WTC11 (cell line): Measurements from ENCODE around the gene ADK. TPM values are rescaled to one million over a fixed set of nuclear protein-coding genes. Genes with fewer than 3 reads are reported as not detected.

Experiments
- ATAC-seq: fragments of 200-7000 bp; cut with Tn5 transposase; 2 replicates; pipeline ENCODE4 v1.10.0; 2021; ENCODE audit warnings: mild to moderate bottlenecking, moderate library complexity
- CTCF ChIA-PET: fragments of 300-600 bp; sonication (Branson Sonifier 250); formaldehyde crosslinking; loops from one replicate; lab custom pipeline; 2021; ENCODE audit warnings: antibody characterized with exemption; lab: Charles Lee
- POLR2A ChIA-PET: fragments of 350-600 bp; sonication (Branson Sonifier 250); formaldehyde crosslinking; loops from one replicate; lab custom pipeline; 2021; ENCODE audit warnings: antibody characterized with exemption; lab: Charles Lee
- DNase-seq: peaks from one replicate; pipeline ENCODE4 v3.0.0; 2021; ENCODE audit warnings: low spot score
- H3K27ac Mint-ChIP-seq: 2 replicates; pipeline ENCODE4 v1.8.0; 2021; ENCODE audit warnings: mixed read lengths
- H3K27me3 Mint-ChIP-seq: 2 replicates; pipeline ENCODE4 v1.8.0; 2021; ENCODE audit warnings: low read depth, mild to moderate bottlenecking, moderate library complexity, mixed read lengths
- H3K36me3 Mint-ChIP-seq: 2 replicates; pipeline ENCODE4 v1.8.0; 2021; ENCODE audit warnings: mixed read lengths
- H3K4me1 Mint-ChIP-seq: 2 replicates; pipeline ENCODE4 v1.8.0; 2022; ENCODE audit warnings: mixed read lengths
- H3K4me3 Mint-ChIP-seq: 2 replicates; pipeline ENCODE4 v1.8.0; 2021; ENCODE audit warnings: mild to moderate bottlenecking, moderate library complexity, mixed read lengths
- H3K9me3 Mint-ChIP-seq: 2 replicates; pipeline ENCODE4 v1.8.0; 2021; ENCODE audit warnings: mixed read lengths
- ATF1 ChIP-seq: sonication (generic); formaldehyde crosslinking; IDR thresholded peaks from 2 replicates; pipeline ENCODE4 v1.8.1; 2023; ENCODE audit warnings: mild to moderate bottlenecking, moderate library complexity, missing genetic modification reagents
- ELF4 ChIP-seq: sonication (generic); formaldehyde crosslinking; IDR thresholded peaks from 2 replicates; pipeline ENCODE4 v1.8.1; 2022; ENCODE audit warnings: low read depth, mild to moderate bottlenecking, moderate library complexity, missing genetic modification reagents
- EMX1 ChIP-seq: fragments of 250-450 bp; sonication (Bioruptor Pico); IDR thresholded peaks from 2 replicates; pipeline ENCODE4 v1.8.0; 2021; ENCODE audit warnings: mild to moderate bottlenecking
- FOXJ3 ChIP-seq: sonication (generic); formaldehyde crosslinking; IDR thresholded peaks from 2 replicates; pipeline ENCODE4 v1.9.0; 2021; ENCODE audit warnings: missing genetic modification reagents, mild to moderate bottlenecking, borderline replicate concordance
- GABPB1 ChIP-seq: sonication (generic); formaldehyde crosslinking; IDR thresholded peaks from 2 replicates; pipeline ENCODE4 v1.8.1; 2023; ENCODE audit warnings: mild to moderate bottlenecking, missing genetic modification reagents
- JAZF1 ChIP-seq: fragments of 250-450 bp; sonication (Bioruptor Pico); IDR thresholded peaks from 2 replicates; pipeline ENCODE4 v1.9.0; 2021; ENCODE audit warnings: moderate library complexity, mild to moderate bottlenecking, inconsistent platforms
- NR3C1 ChIP-seq: sonication (generic); formaldehyde crosslinking; conservative IDR thresholded peaks from 2 replicates; pipeline ENCODE4 v1.8.1; 2023; ENCODE audit warnings: low read depth, mild to moderate bottlenecking, missing genetic modification reagents
- OVOL2 ChIP-seq: fragments of 250-450 bp; sonication (Bioruptor Pico); IDR thresholded peaks from 2 replicates; pipeline ENCODE4 v1.9.0; 2021; ENCODE audit warnings: mild to moderate bottlenecking, borderline replicate concordance
- RELA ChIP-seq: sonication (generic); formaldehyde crosslinking; IDR thresholded peaks from 2 replicates; pipeline ENCODE4 v1.8.1; 2022; ENCODE audit warnings: missing genetic modification reagents, mild to moderate bottlenecking, borderline replicate concordance
- TP53 ChIP-seq: sonication (generic); formaldehyde crosslinking; IDR thresholded peaks from 2 replicates; pipeline ENCODE4 v1.8.1; 2023; ENCODE audit warnings: mild to moderate bottlenecking, missing genetic modification reagents
- ZBTB21 ChIP-seq: sonication (generic); formaldehyde crosslinking; IDR thresholded peaks from 2 replicates; pipeline ENCODE4 v1.8.1; 2023; ENCODE audit warnings: mild to moderate bottlenecking, missing genetic modification reagents, borderline replicate concordance
- ZNF121 ChIP-seq: sonication (generic); formaldehyde crosslinking; IDR thresholded peaks from 2 replicates; pipeline ENCODE4 v1.8.0; 2023; ENCODE audit warnings: missing genetic modification reagents
- ZNF317 ChIP-seq: sonication (generic); formaldehyde crosslinking; IDR thresholded peaks from 2 replicates; pipeline ENCODE4 v1.8.1; 2023; ENCODE audit warnings: low read depth, mild to moderate bottlenecking, moderate library complexity, missing genetic modification reagents, borderline replicate concordance
- ZNF416 ChIP-seq: fragments of 250-450 bp; sonication (Bioruptor Pico); IDR thresholded peaks from 2 replicates; pipeline ENCODE4 v1.9.0; 2021; ENCODE audit warnings: mild to moderate bottlenecking, inconsistent platforms
- total RNA-seq: library from RNA; stranded (reverse); gene quantifications from 3 replicates; pipeline ENCODE4 v1.2.3, GENCODE V29; 2021
- TF ChIP-seq, protein P1 (sequence below): sonication (generic); formaldehyde crosslinking; IDR thresholded peaks from 2 replicates; pipeline ENCODE4 v1.8.0; 2023; ENCODE audit warnings: missing genetic modification reagents
- TF ChIP-seq, protein P2 (sequence below): sonication (generic); formaldehyde crosslinking; IDR thresholded peaks from 2 replicates; pipeline ENCODE4 v1.8.0; 2022; ENCODE audit warnings: mild to moderate bottlenecking, missing genetic modification reagents
- TF ChIP-seq, protein P3 (sequence below): sonication (generic); formaldehyde crosslinking; IDR thresholded peaks from 2 replicates; pipeline ENCODE4 v1.8.0; 2023; ENCODE audit warnings: mild to moderate bottlenecking, missing genetic modification reagents
- TF ChIP-seq, protein P4 (sequence below): sonication (generic); formaldehyde crosslinking; IDR thresholded peaks from 2 replicates; pipeline ENCODE4 v1.8.1; 2022; ENCODE audit warnings: low read depth, mild to moderate bottlenecking, moderate library complexity, missing genetic modification reagents, borderline replicate concordance
- TF ChIP-seq, protein P5 (sequence below): sonication (generic); formaldehyde crosslinking; IDR thresholded peaks from 2 replicates; pipeline ENCODE4 v1.8.1; 2023; ENCODE audit warnings: mild to moderate bottlenecking, moderate library complexity, missing genetic modification reagents
- TF ChIP-seq, protein P6 (sequence below): sonication (generic); formaldehyde crosslinking; IDR thresholded peaks from 2 replicates; pipeline ENCODE4 v1.8.1; 2023; ENCODE audit warnings: mild to moderate bottlenecking, missing genetic modification reagents, moderate library complexity
- TF ChIP-seq, protein P7 (sequence below): fragments of 200-600 bp; IDR thresholded peaks from 2 replicates; pipeline ENCODE4 v1.8.0; 2022; ENCODE audit warnings: antibody characterized with exemption

The ADK gene
- total RNA-seq, 1 experiment from 2014 or later, result 32.7 TPM

DNA sequence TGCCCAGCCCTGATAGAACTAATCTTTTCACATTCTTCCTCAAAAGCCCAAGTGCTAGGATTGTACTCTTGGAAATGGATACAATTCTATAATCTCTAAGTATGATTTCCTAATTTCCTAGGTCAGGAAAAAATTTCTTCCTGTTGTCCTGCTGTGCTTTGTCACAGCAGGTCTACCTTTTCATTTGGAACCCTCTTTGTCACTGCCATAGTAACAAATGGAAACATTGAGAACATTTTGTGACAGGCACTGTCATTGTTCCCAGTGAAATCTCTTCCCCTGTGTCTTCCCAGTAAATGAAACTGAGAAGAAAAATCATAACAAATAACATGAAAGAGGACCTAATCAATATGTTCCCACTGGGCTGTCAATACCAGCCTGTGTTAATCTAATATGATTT lies 524.5 kb downstream of the ADK start:
- DNase-seq, result no peak
- TF ChIP-seq OVOL2 (no peak), ZBTB21 (CRISPR knock-in tag) (no peak), ELF4 (CRISPR knock-in tag) (no peak), RELA (CRISPR knock-in tag) (no peak), JAZF1 (CRISPR knock-in tag) (no peak), FOXJ3 (CRISPR knock-in tag) (no peak), ZNF317 (CRISPR knock-in tag) (no peak), ZNF121 (CRISPR knock-in tag) (no peak), GABPB1 (no peak), NR3C1 (no peak), ATF1 (CRISPR knock-in tag) (no peak), ZNF416 (CRISPR knock-in tag) (no peak), EMX1 (CRISPR knock-in tag) (no peak)
- TF ChIP-seq, protein P1, sequence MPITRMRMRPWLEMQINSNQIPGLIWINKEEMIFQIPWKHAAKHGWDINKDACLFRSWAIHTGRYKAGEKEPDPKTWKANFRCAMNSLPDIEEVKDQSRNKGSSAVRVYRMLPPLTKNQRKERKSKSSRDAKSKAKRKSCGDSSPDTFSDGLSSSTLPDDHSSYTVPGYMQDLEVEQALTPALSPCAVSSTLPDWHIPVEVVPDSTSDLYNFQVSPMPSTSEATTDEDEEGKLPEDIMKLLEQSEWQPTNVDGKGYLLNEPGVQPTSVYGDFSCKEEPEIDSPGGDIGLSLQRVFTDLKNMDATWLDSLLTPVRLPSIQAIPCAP (CRISPR knock-in tag), result no peak
- TF ChIP-seq, protein P2, sequence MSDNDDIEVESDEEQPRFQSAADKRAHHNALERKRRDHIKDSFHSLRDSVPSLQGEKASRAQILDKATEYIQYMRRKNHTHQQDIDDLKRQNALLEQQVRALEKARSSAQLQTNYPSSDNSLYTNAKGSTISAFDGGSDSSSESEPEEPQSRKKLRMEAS (CRISPR knock-in tag), result no peak
- TF ChIP-seq, protein P3, sequence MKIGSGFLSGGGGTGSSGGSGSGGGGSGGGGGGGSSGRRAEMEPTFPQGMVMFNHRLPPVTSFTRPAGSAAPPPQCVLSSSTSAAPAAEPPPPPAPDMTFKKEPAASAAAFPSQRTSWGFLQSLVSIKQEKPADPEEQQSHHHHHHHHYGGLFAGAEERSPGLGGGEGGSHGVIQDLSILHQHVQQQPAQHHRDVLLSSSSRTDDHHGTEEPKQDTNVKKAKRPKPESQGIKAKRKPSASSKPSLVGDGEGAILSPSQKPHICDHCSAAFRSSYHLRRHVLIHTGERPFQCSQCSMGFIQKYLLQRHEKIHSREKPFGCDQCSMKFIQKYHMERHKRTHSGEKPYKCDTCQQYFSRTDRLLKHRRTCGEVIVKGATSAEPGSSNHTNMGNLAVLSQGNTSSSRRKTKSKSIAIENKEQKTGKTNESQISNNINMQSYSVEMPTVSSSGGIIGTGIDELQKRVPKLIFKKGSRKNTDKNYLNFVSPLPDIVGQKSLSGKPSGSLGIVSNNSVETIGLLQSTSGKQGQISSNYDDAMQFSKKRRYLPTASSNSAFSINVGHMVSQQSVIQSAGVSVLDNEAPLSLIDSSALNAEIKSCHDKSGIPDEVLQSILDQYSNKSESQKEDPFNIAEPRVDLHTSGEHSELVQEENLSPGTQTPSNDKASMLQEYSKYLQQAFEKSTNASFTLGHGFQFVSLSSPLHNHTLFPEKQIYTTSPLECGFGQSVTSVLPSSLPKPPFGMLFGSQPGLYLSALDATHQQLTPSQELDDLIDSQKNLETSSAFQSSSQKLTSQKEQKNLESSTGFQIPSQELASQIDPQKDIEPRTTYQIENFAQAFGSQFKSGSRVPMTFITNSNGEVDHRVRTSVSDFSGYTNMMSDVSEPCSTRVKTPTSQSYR, result no peak
- TF ChIP-seq, protein P4, sequence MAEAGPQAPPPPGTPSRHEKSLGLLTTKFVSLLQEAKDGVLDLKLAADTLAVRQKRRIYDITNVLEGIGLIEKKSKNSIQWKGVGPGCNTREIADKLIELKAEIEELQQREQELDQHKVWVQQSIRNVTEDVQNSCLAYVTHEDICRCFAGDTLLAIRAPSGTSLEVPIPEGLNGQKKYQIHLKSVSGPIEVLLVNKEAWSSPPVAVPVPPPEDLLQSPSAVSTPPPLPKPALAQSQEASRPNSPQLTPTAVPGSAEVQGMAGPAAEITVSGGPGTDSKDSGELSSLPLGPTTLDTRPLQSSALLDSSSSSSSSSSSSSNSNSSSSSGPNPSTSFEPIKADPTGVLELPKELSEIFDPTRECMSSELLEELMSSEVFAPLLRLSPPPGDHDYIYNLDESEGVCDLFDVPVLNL (CRISPR knock-in tag), result no peak
- TF ChIP-seq, all 79 proteins: peak for 0
- H3K36me3 Mint-ChIP-seq, result no peaks in the 10 kb centered on the region; the same call in 1 of the 2 replicates
- no peaks in the 10 kb centered on the region for H3K27me3 Mint-ChIP-seq
- no peak for ATAC-seq
- H3K4me1 Mint-ChIP-seq, result peaks cover 4% of the 10 kb centered on the region; the same call in 1 of the 2 replicates
- no peaks in the 10 kb centered on the region for H3K9me3 Mint-ChIP-seq
- ChIA-PET CTCF (no interaction called here), POLR2A (no interaction called here)
- no peak overlapping the region for H3K27ac Mint-ChIP-seq
- no peak overlapping the region for H3K4me3 Mint-ChIP-seq

DNA sequence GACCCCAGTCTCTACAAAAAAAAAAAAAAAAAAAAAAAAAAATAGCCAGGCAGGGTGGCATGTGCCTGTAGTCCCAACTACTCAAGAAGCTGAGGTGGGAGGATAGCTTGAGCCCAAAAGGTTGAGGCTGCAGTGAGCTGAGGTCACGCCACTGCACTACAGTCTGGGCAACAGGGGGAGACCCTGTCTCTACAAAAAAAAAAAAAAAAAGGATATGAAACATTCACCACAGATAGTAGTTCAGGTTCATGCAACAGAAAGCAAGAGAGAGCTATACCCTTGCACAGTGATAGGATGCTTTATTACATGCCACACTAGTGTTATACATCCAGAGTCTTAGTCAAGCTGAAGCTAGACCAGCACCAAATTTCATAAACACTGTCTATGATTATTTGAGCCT lies 526.9 kb downstream of the ADK start:
- no peaks in the 10 kb centered on the region; the same call in 1 of the 2 replicates for H3K36me3 Mint-ChIP-seq
- no peak for TF ChIP-seq TP53
- TF ChIP-seq, protein P5, sequence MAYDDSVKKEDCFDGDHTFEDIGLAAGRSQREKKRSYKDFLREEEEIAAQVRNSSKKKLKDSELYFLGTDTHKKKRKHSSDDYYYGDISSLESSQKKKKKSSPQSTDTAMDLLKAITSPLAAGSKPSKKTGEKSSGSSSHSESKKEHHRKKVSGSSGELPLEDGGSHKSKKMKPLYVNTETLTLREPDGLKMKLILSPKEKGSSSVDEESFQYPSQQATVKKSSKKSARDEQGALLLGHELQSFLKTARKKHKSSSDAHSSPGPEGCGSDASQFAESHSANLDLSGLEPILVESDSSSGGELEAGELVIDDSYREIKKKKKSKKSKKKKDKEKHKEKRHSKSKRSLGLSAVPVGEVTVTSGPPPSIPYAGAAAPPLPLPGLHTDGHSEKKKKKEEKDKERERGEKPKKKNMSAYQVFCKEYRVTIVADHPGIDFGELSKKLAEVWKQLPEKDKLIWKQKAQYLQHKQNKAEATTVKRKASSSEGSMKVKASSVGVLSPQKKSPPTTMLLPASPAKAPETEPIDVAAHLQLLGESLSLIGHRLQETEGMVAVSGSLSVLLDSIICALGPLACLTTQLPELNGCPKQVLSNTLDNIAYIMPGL, result no peak
- TF ChIP-seq, protein P6, sequence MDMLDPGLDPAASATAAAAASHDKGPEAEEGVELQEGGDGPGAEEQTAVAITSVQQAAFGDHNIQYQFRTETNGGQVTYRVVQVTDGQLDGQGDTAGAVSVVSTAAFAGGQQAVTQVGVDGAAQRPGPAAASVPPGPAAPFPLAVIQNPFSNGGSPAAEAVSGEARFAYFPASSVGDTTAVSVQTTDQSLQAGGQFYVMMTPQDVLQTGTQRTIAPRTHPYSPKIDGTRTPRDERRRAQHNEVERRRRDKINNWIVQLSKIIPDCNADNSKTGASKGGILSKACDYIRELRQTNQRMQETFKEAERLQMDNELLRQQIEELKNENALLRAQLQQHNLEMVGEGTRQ, result no peak
- TF ChIP-seq, protein P7, sequence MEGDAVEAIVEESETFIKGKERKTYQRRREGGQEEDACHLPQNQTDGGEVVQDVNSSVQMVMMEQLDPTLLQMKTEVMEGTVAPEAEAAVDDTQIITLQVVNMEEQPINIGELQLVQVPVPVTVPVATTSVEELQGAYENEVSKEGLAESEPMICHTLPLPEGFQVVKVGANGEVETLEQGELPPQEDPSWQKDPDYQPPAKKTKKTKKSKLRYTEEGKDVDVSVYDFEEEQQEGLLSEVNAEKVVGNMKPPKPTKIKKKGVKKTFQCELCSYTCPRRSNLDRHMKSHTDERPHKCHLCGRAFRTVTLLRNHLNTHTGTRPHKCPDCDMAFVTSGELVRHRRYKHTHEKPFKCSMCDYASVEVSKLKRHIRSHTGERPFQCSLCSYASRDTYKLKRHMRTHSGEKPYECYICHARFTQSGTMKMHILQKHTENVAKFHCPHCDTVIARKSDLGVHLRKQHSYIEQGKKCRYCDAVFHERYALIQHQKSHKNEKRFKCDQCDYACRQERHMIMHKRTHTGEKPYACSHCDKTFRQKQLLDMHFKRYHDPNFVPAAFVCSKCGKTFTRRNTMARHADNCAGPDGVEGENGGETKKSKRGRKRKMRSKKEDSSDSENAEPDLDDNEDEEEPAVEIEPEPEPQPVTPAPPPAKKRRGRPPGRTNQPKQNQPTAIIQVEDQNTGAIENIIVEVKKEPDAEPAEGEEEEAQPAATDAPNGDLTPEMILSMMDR, result no peak
- H3K4me3 Mint-ChIP-seq, result no peak overlapping the region
- H3K27me3 Mint-ChIP-seq, result no peaks in the 10 kb centered on the region
- H3K27ac Mint-ChIP-seq, result no peak overlapping the region
- no peak for DNase-seq
- no peak for ATAC-seq
- H3K4me1 Mint-ChIP-seq, result peaks cover 4% of the 10 kb centered on the region; the same call in 1 of the 2 replicates
- CTCF ChIA-PET, result interaction anchor here (0.7 kb wide), 1 partner anchor 215 kb away, joined by 4 read pairs; no protein-coding TSS in a partner anchor
- H3K9me3 Mint-ChIP-seq, result no peaks in the 10 kb centered on the region
- POLR2A ChIA-PET, result interaction anchor here (0.6 kb wide), 1 partner anchor 243 kb away, joined by 3 read pairs; no protein-coding TSS in a partner anchor
